ENCODE results near the gene MPI. TPM values are rescaled to one million over a fixed set of nuclear protein-coding genes. Genes with fewer than 3 reads are reported as not detected.
"Not testable (repeated sequence)": the region's sequence is repeated elsewhere in the genome, so short reads cannot be mapped to it uniquely, and the experiment has no call there.

MPI gene
- total RNA-seq, 1 donor from 2014 or later, result 44.5 TPM

DNA sequence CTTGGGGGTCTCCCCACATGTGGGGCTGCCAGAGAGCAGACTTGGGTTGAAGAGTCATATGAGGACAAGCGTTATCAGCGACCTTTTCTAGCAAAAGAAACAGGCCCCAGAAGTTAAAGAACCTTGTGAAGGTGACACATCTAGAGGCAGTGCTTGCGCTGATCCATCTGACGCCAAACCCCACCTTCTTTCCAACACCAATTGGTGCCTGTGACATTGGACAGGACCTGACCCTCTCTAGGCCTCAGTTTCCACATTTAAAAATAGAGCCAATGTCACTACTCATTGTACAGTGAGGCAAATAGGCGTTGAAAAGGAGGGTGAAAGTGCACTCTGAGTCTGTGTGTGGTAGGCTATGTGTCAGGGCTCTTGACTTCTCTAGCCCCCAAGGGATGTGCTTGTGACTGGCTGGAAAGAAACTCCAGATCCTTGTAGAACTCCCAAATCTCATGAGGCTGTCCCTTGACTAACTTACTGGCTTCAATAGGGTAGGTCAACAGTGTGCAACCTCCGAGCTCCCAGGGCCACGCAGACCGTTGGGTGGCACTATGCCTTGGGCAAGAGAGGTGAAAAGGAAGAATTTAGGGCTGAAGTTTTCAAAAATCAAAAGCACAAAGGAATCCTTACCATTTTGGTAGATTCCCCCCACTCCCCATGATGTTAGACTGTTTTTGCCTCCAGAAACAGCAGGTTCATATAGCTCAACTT lies 17.5 kb downstream of the MPI start:
- intact Hi-C loops (cut with DNase I), result loop anchor here (2.0 kb wide), 1 partner anchor 35 kb away; the partner anchor contains the start of gene SCAMP2
- no peak for DNase-seq (ENCODE audit: low spot score)

DNA sequence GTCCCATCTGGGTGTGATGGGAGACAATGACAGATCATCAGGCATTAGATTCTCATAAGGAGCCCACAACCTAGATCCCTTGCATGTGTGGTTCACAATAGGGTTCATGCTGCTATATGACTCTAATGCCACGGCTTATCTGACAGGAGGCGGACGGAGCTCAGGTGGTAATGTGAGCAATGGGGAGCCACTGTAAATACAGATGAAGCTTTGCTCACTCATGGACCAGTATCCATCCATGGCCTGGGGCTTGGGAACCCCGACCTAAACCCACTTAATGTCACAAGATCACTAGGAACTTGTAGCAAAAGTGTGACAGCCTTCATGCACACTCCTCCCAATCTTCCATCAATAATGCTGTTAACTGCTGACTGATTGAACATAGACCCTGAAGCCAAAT lies 18.8 kb downstream of the MPI start:
- no peak for DNase-seq (ENCODE audit: low spot score)
- intact Hi-C loops (cut with DNase I), result no loop called here

DNA sequence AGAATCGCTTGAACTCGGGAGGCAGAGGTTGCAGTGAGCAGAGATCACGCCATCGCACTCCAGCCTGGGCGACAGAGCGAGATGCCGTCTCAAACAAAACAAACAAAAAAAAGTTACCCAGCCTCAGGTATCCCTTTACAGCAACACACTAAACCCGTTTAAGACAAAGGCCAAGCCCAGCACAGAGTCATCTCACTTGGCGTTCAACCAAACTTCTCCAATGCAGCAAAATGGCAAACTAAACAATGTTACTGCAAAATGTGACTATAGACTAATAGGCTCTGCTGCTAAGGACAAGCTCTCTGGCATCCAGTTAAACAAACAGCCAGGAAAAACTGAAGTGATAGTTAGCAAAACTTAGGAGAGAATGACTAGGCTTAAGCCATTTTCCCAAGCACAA lies 23.2 kb downstream of the MPI start:
- intact Hi-C loops (cut with DNase I), result no loop called here
- no peak for DNase-seq (ENCODE audit: low spot score)

DNA sequence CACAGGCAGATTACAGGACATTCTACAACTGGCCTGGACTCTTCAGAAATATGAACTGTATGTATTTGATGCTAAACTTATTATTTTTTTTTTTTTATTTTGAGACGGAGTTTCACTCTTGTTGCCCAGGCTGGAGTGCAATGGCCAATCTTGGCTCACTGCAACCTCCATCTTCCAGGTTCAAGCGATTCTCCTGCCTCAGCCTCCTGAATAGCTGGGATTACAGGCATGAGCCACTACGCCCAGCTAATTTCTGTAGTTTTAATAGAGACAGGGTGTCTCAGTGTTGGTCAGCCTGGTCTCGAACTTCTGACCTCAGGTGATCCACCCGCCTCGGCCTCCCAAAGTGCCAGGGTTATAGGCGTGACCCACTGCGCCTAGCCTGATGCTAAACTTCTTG lies 24.0 kb downstream of the MPI start:
- intact Hi-C loops (cut with DNase I); DNase-seq (ENCODE audit: low spot score): not testable (repeated sequence)

DNA sequence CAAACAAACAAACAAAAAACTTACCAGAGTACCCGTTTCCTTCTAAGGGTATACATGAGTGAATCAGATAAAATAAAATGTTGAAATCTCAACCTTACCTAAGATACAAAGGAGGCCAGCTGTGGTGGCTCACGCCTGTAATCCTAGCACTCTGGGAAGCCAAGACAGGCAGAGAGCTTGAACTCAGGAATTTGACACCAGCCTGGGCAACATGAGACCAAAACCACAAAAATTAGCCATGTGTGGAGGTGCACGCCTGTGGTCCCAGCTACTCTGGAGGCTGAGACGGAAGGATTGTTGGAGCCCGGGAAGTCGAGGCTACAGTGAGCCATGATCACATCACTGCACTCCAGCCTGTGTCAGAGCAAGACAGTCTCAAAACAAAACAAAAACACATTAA lies 27.8 kb downstream of the MPI start:
- DNase-seq (ENCODE audit: low spot score), result no peak
- intact Hi-C loops (cut with DNase I), result no loop called here

DNA sequence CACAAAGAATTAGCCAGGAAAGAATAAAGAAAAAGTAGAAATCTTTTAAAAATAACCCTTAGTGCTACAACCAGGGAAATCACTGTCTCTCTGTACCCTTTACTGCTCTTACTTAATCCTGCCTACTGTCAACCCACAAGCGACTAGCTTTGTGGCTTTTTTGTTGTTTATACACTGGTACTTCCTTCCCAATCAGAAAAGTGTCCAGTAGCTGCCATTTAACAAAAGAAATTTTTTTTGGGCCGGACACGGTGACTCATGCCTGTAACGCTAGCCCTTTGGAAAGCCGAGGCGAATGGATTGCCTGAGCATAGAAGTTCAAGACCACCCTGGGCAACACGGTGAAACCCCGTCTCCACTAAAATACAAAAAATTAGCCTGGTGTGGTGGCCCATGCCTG lies 30.6 kb downstream of the MPI start:
- intact Hi-C loops (cut with DNase I), result no loop called here
- DNase-seq (ENCODE audit: low spot score), result no peak

DNA sequence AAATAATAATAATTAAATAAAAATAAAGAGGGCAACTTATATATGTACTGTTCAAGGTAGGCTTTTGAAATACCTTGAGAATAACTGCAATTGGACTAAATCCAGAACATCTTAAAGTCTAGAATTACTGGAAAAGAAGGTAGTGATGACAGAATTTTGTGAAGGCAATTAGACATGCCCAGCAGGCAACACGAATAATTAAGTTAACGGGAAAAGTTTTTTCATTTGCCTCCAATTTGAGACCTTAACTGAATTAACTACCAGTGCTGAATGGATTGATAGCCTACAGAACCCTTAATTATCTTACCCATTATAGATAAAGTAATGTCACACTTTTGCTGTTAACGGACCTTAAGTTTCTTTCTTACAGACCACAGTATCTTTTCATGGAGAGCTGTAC lies 34.7 kb downstream of the MPI start:
- no peak for DNase-seq (ENCODE audit: low spot score)
- intact Hi-C loops (cut with DNase I), result no loop called here

DNA sequence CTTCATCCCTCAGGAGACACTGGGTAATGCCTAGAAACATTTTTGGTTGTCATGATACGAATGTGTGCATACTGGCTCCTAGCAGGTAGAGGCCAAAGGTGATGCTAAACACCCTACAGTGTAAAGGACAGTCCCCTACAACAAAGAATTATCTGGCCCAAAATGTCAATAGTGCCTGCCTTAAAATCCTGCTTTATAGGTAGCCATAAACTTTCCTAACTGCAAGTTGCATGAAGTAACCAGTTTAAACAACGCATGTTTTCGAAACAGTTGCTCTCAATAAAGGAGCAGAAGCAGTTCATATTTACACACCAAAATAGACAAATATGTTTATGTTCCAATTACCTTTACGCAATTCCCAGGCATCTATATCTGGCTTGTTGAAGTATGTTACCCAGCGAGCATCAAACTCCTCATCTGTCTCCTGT lies 38.9 kb downstream of the MPI start:
- intact Hi-C loops (cut with DNase I), result no loop called here
- no peak for DNase-seq (ENCODE audit: low spot score)

DNA sequence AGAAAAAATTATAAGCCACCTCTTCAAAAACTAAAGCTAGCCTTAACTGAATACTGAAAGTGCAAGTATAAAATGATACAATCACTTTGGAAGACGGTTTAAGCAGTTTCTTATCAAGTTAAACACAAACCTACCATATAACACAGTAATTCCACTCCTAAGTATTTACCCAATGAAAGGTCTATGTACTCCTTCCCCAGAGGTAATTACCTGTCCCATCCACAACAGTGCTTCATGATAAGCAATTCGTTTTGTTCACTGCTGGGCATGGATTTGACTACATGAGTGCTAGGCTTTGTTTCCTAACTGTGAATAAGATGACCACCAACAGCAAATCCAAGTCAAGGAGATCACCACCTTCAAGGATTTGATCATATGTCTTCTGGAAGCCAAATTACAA lies 43.7 kb downstream of the MPI start:
- no peak for DNase-seq (ENCODE audit: low spot score)
- intact Hi-C loops (cut with DNase I), result no loop called here

DNA sequence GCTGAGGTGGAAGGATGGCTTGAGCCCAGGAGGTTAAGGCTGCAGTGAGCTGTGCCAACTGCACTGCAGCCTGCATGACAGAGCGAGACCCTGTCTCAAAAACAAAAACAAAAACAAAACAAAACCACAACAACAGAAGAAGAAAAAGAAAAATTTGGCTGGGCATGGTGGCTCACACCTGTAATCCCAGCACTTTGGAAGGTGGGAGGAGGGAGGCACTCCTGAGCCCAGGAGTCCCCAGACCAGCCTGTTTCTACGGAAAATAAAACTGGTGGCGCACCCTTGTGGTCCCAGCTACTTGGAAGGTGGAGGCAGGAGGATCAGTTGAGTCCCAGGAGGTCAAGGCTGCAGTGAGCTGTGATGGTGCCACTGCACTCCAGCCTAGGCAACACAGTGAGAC lies 45.4 kb downstream of the MPI start:
- DNase-seq (ENCODE audit: low spot score); intact Hi-C loops (cut with DNase I): not testable (repeated sequence)

DNA sequence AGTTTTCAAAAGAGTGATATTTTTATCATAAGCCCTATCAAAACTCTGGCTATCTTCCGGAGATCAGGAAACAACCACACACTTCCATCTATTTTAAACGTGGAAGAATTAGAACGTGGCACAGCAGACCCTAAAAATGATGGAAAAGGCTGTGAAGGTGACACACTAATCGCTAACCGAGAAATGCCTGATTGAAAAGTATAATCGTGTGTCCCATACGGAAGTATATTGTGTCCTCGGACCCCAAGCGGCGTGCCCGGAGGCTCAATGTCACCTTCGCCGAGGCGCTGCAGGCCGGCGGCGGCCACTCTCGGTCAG lies 47.4 kb downstream of the MPI start:
- DNase-seq (ENCODE audit: low spot score), result no peak
- intact Hi-C loops (cut with DNase I), result loop anchor here (1.0 to 2.0 kb wide), 2 partner anchors 31 to 154 kb away; partner anchors contain the start of genes CSK and FAM219B

DNA sequence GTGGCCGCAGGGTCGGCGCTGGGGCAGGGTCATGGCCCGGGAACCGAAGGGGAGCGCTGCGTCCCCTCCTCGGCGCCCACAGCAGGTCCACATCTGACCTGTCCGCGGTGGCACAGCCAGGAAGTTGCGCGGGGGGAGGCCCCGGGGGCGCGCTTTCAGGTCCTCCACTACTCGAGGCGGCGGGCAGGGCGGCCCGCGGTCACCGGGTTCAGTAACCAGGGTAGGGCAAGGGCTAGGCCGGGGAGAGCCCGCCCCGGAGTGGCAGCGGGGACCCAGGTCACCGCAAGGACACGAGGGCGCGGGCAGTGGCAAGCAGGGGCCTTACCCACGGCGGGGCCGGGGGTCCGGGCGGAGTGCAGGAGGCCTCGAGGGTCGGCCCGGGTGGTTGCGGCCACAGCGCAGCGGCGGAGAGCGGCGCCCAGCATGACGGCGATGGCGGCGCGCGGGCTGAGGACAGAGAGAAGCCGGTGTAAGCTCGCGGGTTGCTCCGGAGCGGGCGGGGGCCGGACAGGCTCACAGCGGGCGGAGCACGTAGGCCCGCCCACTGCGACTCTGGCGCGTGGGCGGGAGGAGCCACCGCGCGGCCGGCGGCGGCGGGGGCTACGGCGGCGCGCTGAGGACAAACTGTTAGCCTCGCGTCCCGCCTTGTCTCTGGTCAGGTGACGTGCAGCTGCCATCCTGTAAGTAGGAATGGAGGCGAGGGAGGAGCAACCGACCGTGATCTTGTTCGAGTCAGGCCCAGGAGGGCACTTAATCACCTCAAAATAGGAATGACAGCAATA lies 47.9 kb downstream of the MPI start, which contains the start of gene COX5A:
Gene COX5A (minus strand): TSS at position 484 of the 782 bp plus-strand sequence. CDS start 59 bp downstream, at position 425.
- peak; percentile 97 for DNase-seq (ENCODE audit: low spot score)
- intact Hi-C loops (cut with DNase I), result loop anchor here (1.0 to 2.0 kb wide), 2 partner anchors 31 to 155 kb away; partner anchors contain the start of genes CSK and FAM219B

DNA sequence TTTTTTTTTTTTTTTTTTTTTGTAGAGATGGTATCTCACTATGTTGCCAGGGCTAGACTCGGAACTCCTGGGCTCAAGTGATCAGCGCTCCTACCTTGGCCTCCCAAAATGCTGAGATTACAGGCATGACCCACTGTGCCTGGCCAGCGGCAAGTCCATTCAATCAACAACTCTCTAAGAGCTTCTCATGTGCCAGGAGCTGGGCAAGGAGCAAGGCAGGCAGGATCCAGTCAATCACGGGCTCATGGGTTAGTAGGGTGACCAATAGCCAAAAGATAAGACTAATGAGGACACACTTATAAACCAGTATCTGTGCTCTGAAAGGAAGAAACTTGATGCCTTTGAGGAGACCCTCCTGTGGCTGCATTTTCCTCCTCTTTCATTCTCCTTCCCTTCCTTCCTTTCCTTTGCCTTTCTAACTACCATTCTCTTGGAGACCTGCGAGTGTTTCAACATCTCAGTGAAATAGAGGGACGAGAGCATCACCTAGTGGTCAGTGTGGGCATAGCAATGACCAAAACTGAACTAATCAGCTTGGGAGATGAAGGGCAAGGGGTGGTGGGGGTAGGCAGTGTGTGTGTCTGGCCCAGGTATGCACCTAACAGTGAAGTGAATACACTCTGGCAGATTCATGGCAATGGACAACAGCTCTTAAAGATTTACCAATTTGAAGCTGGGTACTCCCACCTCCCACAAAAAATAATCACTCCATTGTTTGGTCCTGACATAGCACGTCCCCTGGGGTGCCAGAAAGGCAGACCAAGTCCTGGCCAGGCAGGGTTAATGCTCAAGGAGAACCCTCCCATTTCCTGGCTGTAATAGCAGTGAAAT lies 60.5 kb downstream of the MPI start:
- DNase-seq (ENCODE audit: low spot score), result no peak
- intact Hi-C loops (cut with DNase I), result loop anchor here (2.0 to 5.0 kb wide), 2 partner anchors 179 to 313 kb away; no protein-coding TSS in a partner anchor

DNA sequence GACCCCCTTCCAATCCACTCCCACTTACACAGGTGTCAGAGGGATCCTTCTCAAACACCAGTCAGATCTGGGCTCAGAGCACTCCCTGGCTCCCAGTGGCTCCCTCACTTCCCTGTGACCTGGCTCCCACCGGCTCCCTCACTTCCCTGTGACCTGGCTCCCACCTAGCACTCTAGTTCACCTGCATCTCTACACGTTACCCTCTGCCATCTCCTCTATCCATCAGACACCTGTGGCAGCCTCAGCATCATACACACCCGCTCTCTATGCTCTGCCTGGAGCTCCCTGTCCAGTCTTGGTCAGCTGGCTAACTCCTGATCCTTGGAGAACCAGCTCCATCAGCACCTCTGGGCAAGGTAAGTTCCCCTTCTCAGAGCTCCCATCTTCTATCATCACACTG lies 61.2 kb downstream of the MPI start:
- intact Hi-C loops (cut with DNase I), result loop anchor here (2.0 to 5.0 kb wide), 2 partner anchors 180 to 314 kb away; no protein-coding TSS in a partner anchor
- DNase-seq (ENCODE audit: low spot score), result no peak

Small RNA genes within 50 kb of the gene (microRNA-seq; reads per million reads assigned to microRNA genes)
- gene MIR6882, result not detected

Other genes with a start within 250 kb of the MPI start
- gene EDC3, start 194.0 kb upstream of the MPI start, total RNA-seq, result 17.8 TPM
- gene CYP1A1, start 164.5 kb upstream of the MPI start, total RNA-seq, result 0.30 TPM
- gene CYP1A2, start 141.2 kb upstream of the MPI start, total RNA-seq, result not detected
- gene CSK, start 108.0 kb upstream of the MPI start, total RNA-seq, result 29.5 TPM
- 7.9 TPM for gene LMAN1L, start 77.2 kb upstream of the MPI start, total RNA-seq
- 0.67 TPM for gene CPLX3, start 63.4 kb upstream of the MPI start, total RNA-seq
- 25.6 TPM for gene ULK3, start 46.9 kb upstream of the MPI start, total RNA-seq
- 33.3 TPM for gene SCAMP2, start 16.7 kb upstream of the MPI start, total RNA-seq
- gene FAM219B, start 16.8 kb downstream of the MPI start, total RNA-seq, result 62.5 TPM
- 804 TPM for gene COX5A, start 48.0 kb downstream of the MPI start, total RNA-seq
- gene RPP25, start 66.7 kb downstream of the MPI start, total RNA-seq, result 1.8 TPM
- 3.6 TPM for gene SCAMP5, start 105.5 kb downstream of the MPI start, total RNA-seq
- 7.2 TPM for gene PPCDC, start 133.5 kb downstream of the MPI start, total RNA-seq

Data from cardiac septum (tissue), 1 donor.